HG02571 (cell line): ENCODE results near the gene TWF2.

ENCODE experiments used
- ATAC-seq: cut with Tn5 transposase; IDR thresholded peaks from one replicate; pipeline ENCODE4 v1.9.1; 2021; ENCODE audit warnings: mild to moderate bottlenecking, moderate library complexity; ENCODE audit not compliant: unreplicated experiment

The TWF2 gene

DNA sequence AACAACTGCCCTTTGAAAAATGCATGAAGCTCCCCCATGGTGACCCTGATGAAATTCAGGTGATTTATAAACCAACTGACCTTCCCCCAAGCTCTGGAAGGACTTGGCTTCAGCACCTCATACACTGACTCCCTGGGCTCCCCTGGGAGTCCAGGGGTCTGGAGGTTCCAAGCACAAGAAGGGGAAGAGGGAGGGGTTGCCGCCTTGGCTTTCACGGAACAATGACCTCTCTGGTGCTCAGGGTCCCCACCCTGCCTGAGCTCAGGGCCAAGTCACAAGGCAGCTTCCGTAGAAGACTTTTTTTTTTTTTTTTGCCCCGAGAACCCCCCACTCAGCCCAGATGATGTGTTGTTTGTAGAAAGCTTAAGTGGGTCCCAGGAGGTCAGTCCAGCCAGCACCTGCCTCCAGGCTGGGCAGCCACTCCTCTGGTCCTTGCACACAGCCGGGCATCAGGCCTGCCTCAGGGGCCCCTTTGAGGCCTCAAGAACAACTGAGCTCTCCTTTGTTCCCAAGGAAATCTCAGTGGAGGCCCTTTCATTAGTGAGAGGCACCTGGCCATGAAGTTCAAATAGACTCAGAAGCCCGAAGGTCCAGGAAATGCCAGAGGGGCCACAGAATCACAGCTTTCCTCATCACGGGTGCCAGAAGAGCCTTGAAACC lies 55.0 kb downstream of the TWF2 start:
- no peak for ATAC-seq

DNA sequence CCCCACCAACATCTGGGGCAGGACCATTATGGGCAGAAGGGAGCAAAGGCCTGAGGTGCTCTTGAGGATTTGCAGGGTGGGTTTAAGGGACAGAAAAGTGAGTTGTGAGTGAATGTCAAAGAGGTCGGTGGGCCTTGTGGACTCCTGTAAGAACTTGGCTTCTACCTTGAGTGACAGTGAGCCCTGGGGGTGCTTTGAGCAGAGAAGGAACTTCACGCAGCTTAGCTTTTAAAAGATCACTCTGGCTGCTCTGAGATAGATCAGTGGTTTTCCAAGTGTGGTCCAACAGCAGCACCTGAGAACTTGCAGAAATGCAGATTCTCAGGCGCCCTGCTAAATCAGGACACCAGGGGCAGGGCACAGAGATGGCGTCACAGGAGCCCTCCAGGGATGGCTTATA lies 56.3 kb downstream of the TWF2 start:
- ATAC-seq: no peak

GRCh38 chr3:52182196-52182595 lies 56.8 kb downstream of the TWF2 start:
- ATAC-seq: no peak

DNA sequence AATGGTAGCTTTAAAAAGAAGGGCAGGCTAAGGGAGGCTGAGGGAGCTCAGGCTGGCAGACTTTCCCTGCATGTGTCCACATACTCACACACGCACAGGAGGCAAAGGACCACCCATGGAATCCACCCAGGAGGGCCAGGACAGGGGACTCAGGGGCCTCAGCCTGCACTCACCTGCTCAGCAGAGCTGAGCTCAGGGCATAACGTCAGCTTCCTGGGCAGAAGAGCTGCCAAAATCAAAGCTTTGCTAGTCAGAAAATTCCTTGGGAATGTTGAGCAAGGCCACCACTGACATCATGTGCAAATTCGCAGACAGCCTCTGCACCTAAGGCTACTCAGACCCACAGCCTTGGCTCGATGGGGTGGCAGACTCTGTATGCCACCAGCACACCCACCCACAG lies 57.4 kb downstream of the TWF2 start:
- no peak for ATAC-seq
